Stimulated activated CD4-positive, alpha-beta T cell treated with anti-CD3 and anti-CD28 coated beads, TNF-alpha, amount 100 ng/mL, for 24 hours (primary cell): ENCODE measurements around the gene PSD.
"Not testable (repeated sequence)": the region's sequence is repeated elsewhere in the genome, so short reads cannot be mapped to it uniquely, and the experiment has no call there.

ENCODE experiments used
- DNase-seq, 3 experiments: peaks; one replicate each; pipeline ENCODE4 v3.0.0-alpha.2; 2020; ENCODE audit warnings: low read depth in 3 of 3

The PSD gene

GRCh38 chr10:102418622-102419268 lies at the start of gene PSD:
Gene PSD, minus strand, starts transcription at chr10:102418785. Its CDS starts 1,747 bp downstream, at chr10:102417038.
- no peak for DNase-seq

- no peak for DNase-seq
Measured at GRCh38 chr10:102467971-102468438, 49.4 kb upstream of the PSD start.

GRCh38 chr10:102467318-102467717 lies 48.7 kb upstream of the PSD start:
- DNase-seq: no peak

GRCh38 chr10:102465466-102465865 lies 46.9 kb upstream of the PSD start:
- DNase-seq: no peak

GRCh38 chr10:102463983-102464382 lies 45.4 kb upstream of the PSD start:
- no peak for DNase-seq

- no peak for DNase-seq
Measured at GRCh38 chr10:102462512-102463054, 44.0 kb upstream of the PSD start.

GRCh38 chr10:102461187-102462054 lies 42.8 kb upstream of the PSD start:
- DNase-seq: peak; percentile 84 to 94 (median 89)

- DNase-seq: no peak
Measured at GRCh38 chr10:102460836-102461186, 42.2 kb upstream of the PSD start.

GRCh38 chr10:102458656-102459055 lies 40.1 kb upstream of the PSD start:
- DNase-seq: no peak

GRCh38 chr10:102457591-102458150 lies 39.1 kb upstream of the PSD start:
- no peak for DNase-seq

- no peak for DNase-seq
Measured at GRCh38 chr10:102455893-102456471, 37.4 kb upstream of the PSD start.

- not testable (repeated sequence) for DNase-seq
Measured at GRCh38 chr10:102454662-102455487, 36.3 kb upstream of the PSD start.

- no peak for DNase-seq
Measured at GRCh38 chr10:102453502-102453901, 34.9 kb upstream of the PSD start.

GRCh38 chr10:102452672-102453340 lies 34.2 kb upstream of the PSD start:
- DNase-seq: peak in 2 of 3 experiments; percentile 53 to 77

GRCh38 chr10:102451105-102451969 lies 32.8 kb upstream of the PSD start, which contains the start of gene C10orf95:
Gene C10orf95, minus strand, starts transcription at chr10:102451543. Its CDS starts 450 bp downstream, at chr10:102451093.
- DNase-seq: no peak

GRCh38 chr10:102450374-102451104 lies 32.0 kb upstream of the PSD start:
- peak; percentile 59 to 81 (median 74) for DNase-seq

GRCh38 chr10:102450124-102450373 lies 31.5 kb upstream of the PSD start:
- DNase-seq: no peak

- DNase-seq: peak; percentile 74 to 87 (median 80)
Measured at GRCh38 chr10:102449321-102450123, 30.9 kb upstream of the PSD start.
